HepG2 (cell line): ENCODE results near the gene YBX2. TPM values are rescaled to one million over a fixed set of nuclear protein-coding genes. Genes with fewer than 3 reads are reported as not detected.

Experiments used
- ATF1 ChIP-seq: IDR thresholded peaks from 2 replicates; pipeline ENCODE4 v1.6.1; 2016; ENCODE audit warnings: mild to moderate bottlenecking, control low read depth
- CREB1 ChIP-seq, 2 experiments: fragments of 450-650 bp in 1 of 2; IDR thresholded peaks; 2 replicates each; pipeline ENCODE4 v1.6.1; 2016 to 2017; ENCODE audit warnings: control low read depth in 1 of 2, mild to moderate bottlenecking in 1 of 2, missing compliant biosample characterization in 1 of 2, missing genetic modification characterization in 1 of 2
- DMAP1 ChIP-seq: IDR thresholded peaks from 2 replicates; pipeline ENCODE4 v1.6.1; 2016
- ETS1 ChIP-seq: sonication (generic); formaldehyde crosslinking; IDR thresholded peaks from 2 replicates; pipeline ENCODE4 v1.4.0; 2020; ENCODE audit warnings: missing genetic modification reagents
- GATAD2A ChIP-seq: IDR thresholded peaks from 2 replicates; pipeline ENCODE4 v1.6.1; 2016
- HOXA9 ChIP-seq: sonication (generic); formaldehyde crosslinking; IDR thresholded peaks from 2 replicates; pipeline ENCODE4 v1.8.1; 2022; ENCODE audit warnings: missing genetic modification reagents, mild to moderate bottlenecking, moderate library complexity, borderline replicate concordance
- JARID2 ChIP-seq: sonication (generic); formaldehyde crosslinking; IDR thresholded peaks from 2 replicates; pipeline ENCODE4 v1.8.1; 2023; ENCODE audit warnings: missing genetic modification reagents, inconsistent platforms; ENCODE audit not compliant: insufficient replicate concordance
- MYC ChIP-seq: sonication (generic); formaldehyde crosslinking; IDR thresholded peaks from 2 replicates; pipeline ENCODE4 v1.9.0; 2021; ENCODE audit warnings: missing genetic modification reagents, borderline replicate concordance
- MZF1 ChIP-seq: sonication (generic); formaldehyde crosslinking; IDR thresholded peaks from 2 replicates; pipeline ENCODE4 v1.8.1; 2023; ENCODE audit warnings: mild to moderate bottlenecking, missing genetic modification reagents, borderline replicate concordance
- PATZ1 ChIP-seq: sonication (generic); formaldehyde crosslinking; IDR thresholded peaks from 2 replicates; pipeline ENCODE4 v1.4.0; 2020; ENCODE audit warnings: missing genetic modification reagents
- PLRG1 ChIP-seq: fragments of 450-650 bp; conservative IDR thresholded peaks from 2 replicates; pipeline ENCODE4 v1.6.1; 2016
- RFX1 ChIP-seq: fragments of 450-650 bp; IDR thresholded peaks from 2 replicates; pipeline ENCODE4 v1.6.1; 2017
- RFX5 ChIP-seq: IDR thresholded peaks from 2 replicates; pipeline ENCODE4 v1.6.1; 2011; ENCODE audit warnings: low read depth, low read length, improper control_type of control experiment
- SRSF1 ChIP-seq: fragments of 200-400 bp; formaldehyde crosslinking; optimal IDR thresholded peaks from 2 replicates; pipeline ENCODE3; 2017; ENCODE audit warnings: mild to moderate bottlenecking, low read depth, low read length, moderate library complexity
- TOE1 ChIP-seq: sonication (generic); formaldehyde crosslinking; IDR thresholded peaks from 2 replicates; pipeline ENCODE4 v1.4.0; 2020; ENCODE audit warnings: mild to moderate bottlenecking, missing genetic modification reagents
- YEATS4 ChIP-seq: sonication (generic); formaldehyde crosslinking; IDR thresholded peaks from 2 replicates; pipeline ENCODE4 v1.4.0; 2020; ENCODE audit warnings: missing genetic modification reagents, borderline replicate concordance
- ZNF24 ChIP-seq: fragments of 450-650 bp; IDR thresholded peaks from 2 replicates; pipeline ENCODE4 v1.6.1; 2017; ENCODE audit warnings: antibody characterized with exemption, mild to moderate bottlenecking
- ZNF383 ChIP-seq: sonication (generic); formaldehyde crosslinking; IDR thresholded peaks from 2 replicates; pipeline ENCODE4 v1.4.0; 2020; ENCODE audit warnings: missing genetic modification reagents, mild to moderate bottlenecking, borderline replicate concordance
- ZNF501 ChIP-seq: sonication (generic); formaldehyde crosslinking; IDR thresholded peaks from 2 replicates; pipeline ENCODE4 v1.5.1; 2020; ENCODE audit warnings: mild to moderate bottlenecking, moderate library complexity, missing genetic modification reagents
- ZNF564 ChIP-seq: sonication (generic); formaldehyde crosslinking; IDR thresholded peaks from 2 replicates; pipeline ENCODE4 v1.8.1; 2023; ENCODE audit warnings: mild to moderate bottlenecking, missing genetic modification reagents
- ZNF781 ChIP-seq: sonication (generic); formaldehyde crosslinking; IDR thresholded peaks from 2 replicates; pipeline ENCODE4 v1.5.1; 2020; ENCODE audit warnings: borderline replicate concordance, mild to moderate bottlenecking, missing genetic modification reagents; ENCODE audit errors: not compliant biosample characterization
- ZNF788 ChIP-seq: sonication (generic); formaldehyde crosslinking; IDR thresholded peaks from 2 replicates; pipeline ENCODE4 v1.5.0; 2020; ENCODE audit warnings: mild to moderate bottlenecking, missing genetic modification reagents, borderline replicate concordance
- ZNF850 ChIP-seq: sonication (generic); formaldehyde crosslinking; conservative IDR thresholded peaks from 2 replicates; pipeline ENCODE4 v1.9.0; 2021; ENCODE audit warnings: mild to moderate bottlenecking, missing genetic modification reagents
- ZSCAN21 ChIP-seq: sonication (generic); formaldehyde crosslinking; IDR thresholded peaks from 2 replicates; pipeline ENCODE4 v1.8.0; 2022; ENCODE audit warnings: mild to moderate bottlenecking, missing genetic modification reagents, moderate library complexity, borderline replicate concordance
- polyA plus RNA-seq, 8 experiments: library from polyadenylated mRNA; depleted of rRNA in 3 of 8; stranded (reverse) in 7 of 8; unstranded in 1 of 8; fragments of >200 nt; fragmentation: Illumina TruSeq in 4 of 8; extraction: Trizol in 4 of 8; gene quantifications; 2 replicates each; pipeline versions ENCODE4 v1.2.1 to v1.2.3, GENCODE V29; 2011 to 2016; ENCODE audit warnings: low read depth in 4 of 8, missing spikeins in 1 of 8, mixed read lengths in 1 of 8; ENCODE audit not compliant: insufficient read depth in 1 of 8
- total RNA-seq, 5 experiments: library from RNA; depleted of rRNA; stranded (reverse); fragments of >200 nt; fragmentation: Illumina TruSeq; extraction: Trizol; gene quantifications; 2 replicates each; pipeline ENCODE4 v1.2.3, GENCODE V29; 2016; ENCODE audit warnings: low read depth in 1 of 5
- TF ChIP-seq, protein P1 (sequence below): sonication (generic); formaldehyde crosslinking; IDR thresholded peaks from 2 replicates; pipeline ENCODE4 v1.4.0; 2020; ENCODE audit warnings: missing genetic modification reagents, mild to moderate bottlenecking, borderline replicate concordance

The YBX2 gene
- total and polyA plus RNA-seq, 2 of the 13 experiments (the other 11 are each of a cell fraction or from before 2014, with no cell fraction given) = 0.12 to 0.22 TPM

DNA sequence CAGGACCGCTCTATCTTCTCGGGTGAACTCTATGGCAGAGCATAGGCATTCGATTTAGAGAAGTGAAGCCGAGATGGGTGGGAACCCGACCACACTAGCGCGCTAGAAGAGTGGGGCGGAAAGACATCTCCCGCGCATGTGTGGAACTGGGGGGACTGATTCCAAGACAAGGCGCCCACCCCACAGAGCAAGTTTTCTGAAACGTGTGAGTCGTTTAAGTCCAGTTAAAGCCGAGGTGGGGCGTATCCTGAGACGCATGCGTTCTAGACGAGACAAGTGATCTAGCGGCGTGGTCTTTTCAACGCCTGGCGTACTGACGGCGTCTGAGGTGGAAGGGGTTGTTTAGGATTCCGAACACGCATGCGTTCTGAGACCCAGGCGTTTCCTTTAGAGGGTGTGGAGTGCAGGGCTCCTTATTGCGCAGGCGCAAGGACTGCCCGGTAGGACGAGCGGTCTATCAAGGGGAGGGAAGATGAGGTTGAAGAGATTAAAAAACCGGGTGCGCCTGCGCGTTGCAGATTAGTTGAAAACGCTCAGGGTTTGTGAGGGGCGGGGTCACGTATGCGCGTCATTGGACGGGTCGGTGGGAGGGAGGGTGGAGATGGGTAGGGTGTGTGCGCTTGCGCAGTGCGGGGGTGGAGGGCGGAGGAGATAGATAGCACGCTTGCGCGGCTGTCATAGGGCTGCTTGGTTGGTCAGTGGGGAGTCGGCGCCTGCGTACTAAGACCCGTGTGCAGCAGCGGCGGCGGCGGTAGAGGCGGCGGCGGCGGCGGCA lies 12.7 kb upstream of the YBX2 start, which contains the start of gene EIF5A (continued):
- peak; percentile 81 for TF ChIP-seq PATZ1 (CRISPR knock-in tag)
- TF ChIP-seq MYC = peak; percentile 52; the same call in 1 of the 2 replicates
- TF ChIP-seq ZNF788 = peak; percentile 61; the same call in 1 of the 2 replicates
- no peak for TF ChIP-seq ETS1 (CRISPR knock-in tag)
- TF ChIP-seq ATF1 (CRISPR knock-in tag) = peak; percentile 49; the same call in 1 of the 2 replicates
- no peak for TF ChIP-seq ZNF850 (CRISPR knock-in tag)
- peak; percentile 46; the same call in 1 of the 2 replicates for TF ChIP-seq GATAD2A (CRISPR knock-in tag)
- peak; percentile 90 for TF ChIP-seq DMAP1
- TF ChIP-seq PLRG1 = no peak
- TF ChIP-seq RFX1 = no peak
- no peak for TF ChIP-seq ZNF24
- no peak for TF ChIP-seq HOXA9 (CRISPR knock-in tag)
- 0 out of 2 replicates have a peak, but pooled peaks have one; percentile 23 for TF ChIP-seq ZSCAN21 (CRISPR knock-in tag)
- 0 out of 2 replicates have a peak, but pooled peaks have one; percentile 45 for TF ChIP-seq TOE1 (CRISPR knock-in tag)
- TF ChIP-seq ZNF501 (CRISPR knock-in tag) = peak; percentile 92
- TF ChIP-seq ZNF383 (CRISPR knock-in tag) = no peak
- 0 out of 2 replicates have a peak, but pooled peaks have one; percentile 18 for TF ChIP-seq RFX5
- peak; percentile 20; the same call in 1 of the 2 replicates for TF ChIP-seq YEATS4 (CRISPR knock-in tag)
- TF ChIP-seq MZF1 (CRISPR knock-in tag) = no peak
- peak; percentile 92 for TF ChIP-seq CREB1 (IDR thresholded peaks at IDR 0.05)
- TF ChIP-seq CREB1 (CRISPR knock-in tag; IDR thresholded peaks at IDR 0.05) = peak; percentile 77
- peak; percentile 74 for TF ChIP-seq SRSF1
- TF ChIP-seq, protein P1, sequence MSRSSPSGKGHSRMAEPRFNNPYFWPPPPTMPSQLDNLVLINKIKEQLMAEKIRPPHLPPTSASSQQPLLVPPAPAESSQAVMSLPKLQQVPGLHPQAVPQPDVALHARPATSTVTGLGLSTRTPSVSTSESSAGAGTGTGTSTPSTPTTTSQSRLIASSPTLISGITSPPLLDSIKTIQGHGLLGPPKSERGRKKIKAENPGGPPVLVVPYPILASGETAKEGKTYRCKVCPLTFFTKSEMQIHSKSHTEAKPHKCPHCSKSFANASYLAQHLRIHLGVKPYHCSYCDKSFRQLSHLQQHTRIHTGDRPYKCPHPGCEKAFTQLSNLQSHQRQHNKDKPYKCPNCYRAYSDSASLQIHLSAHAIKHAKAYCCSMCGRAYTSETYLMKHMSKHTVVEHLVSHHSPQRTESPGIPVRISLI (CRISPR knock-in tag) = no peak; the same call in 1 of the 2 replicates
- TF ChIP-seq JARID2 (CRISPR knock-in tag) = peak; percentile 49
- no peak for TF ChIP-seq ZNF564
- peak; percentile 51 for TF ChIP-seq ZNF781 (CRISPR knock-in tag)
